ENCODE measurements around the gene SMIM1.
"Not testable (repeated sequence)": the region's sequence is repeated elsewhere in the genome, so short reads cannot be mapped to it uniquely, and the experiment has no call there.

Gene SMIM1

DNA sequence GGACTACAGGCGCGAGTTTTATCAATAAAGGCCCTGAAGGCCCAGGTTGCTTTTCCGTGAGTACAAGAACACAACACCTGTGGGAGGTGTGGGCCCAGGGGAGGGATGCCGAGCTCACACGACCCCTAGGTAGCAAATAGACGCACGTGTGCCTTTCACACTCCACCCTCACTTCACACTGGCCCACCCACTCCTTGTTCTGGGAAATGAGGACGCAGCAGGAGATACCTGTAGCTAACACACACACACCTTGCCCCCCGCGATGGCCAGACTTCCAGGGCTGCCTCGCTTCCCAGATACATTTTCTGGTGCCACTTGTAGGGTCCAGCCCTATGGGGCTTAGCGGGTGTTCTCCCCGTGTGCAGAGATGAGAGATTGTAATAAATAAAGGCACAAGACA is 24.6 kb upstream of the SMIM1 start:
- H3K36me3 ChIP-seq (ENCODE audit: control insufficient read depth, insufficient read depth, low read length), result no peaks in the 10 kb centered on the region; the same call in none of the 2 replicates
- peak overlapping the region; percentile 68 for H3K4me3 ChIP-seq (replicated peaks; ENCODE audit: low read depth, low read length)
- no peaks in the 10 kb centered on the region; the same call in 1 of the 2 replicates for H3K27me3 ChIP-seq (replicated peaks; ENCODE audit: control insufficient read depth, insufficient read depth, low read length)
- DNase-seq (ENCODE audit: extremely low read depth, insufficient read length), result no peak
- no peak for TF ChIP-seq CTCF (IDR thresholded peaks at IDR 0.05; ENCODE audit: insufficient read depth, low read length, poor library complexity, severe bottlenecking)

- H3K4me3 ChIP-seq (replicated peaks; ENCODE audit: low read depth, low read length); H3K36me3 ChIP-seq (ENCODE audit: control insufficient read depth, insufficient read depth, low read length); DNase-seq (ENCODE audit: extremely low read depth, insufficient read length); H3K27me3 ChIP-seq (replicated peaks; ENCODE audit: control insufficient read depth, insufficient read depth, low read length): not testable (repeated sequence)
Measured at GRCh38 chr1:3748316-3748900, 24.1 kb upstream of the SMIM1 start.

DNA sequence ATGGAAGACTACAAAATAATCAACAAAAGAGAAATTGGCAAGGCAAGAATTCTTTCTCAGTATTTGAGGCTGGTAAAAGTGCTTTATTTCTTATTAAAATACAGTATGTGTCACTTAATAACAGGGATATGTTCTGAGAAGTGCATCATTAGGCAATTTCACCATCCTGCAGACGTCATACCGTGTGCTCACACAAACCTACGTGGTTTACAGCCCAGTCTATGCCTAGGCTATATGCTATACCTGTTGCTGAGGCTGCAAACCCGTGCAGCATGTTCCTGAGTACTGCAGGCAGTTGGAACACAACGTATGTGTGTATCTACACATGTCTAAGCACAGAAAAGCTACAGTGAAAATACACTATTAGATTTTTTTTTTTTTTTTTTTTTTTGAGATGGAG is 23.0 kb upstream of the SMIM1 start:
- Histone ChIP-seq H3K4me3 (replicated peaks; ENCODE audit: low read depth, low read length) (no peak overlapping the region), H3K36me3 (ENCODE audit: control insufficient read depth, insufficient read depth, low read length) (no peaks in the 10 kb centered on the region; the same call in 1 of the 2 replicates), H3K27me3 (replicated peaks; ENCODE audit: control insufficient read depth, insufficient read depth, low read length) (no peaks in the 10 kb centered on the region; the same call in 1 of the 2 replicates)
- TF ChIP-seq CTCF (IDR thresholded peaks at IDR 0.05; ENCODE audit: insufficient read depth, low read length, poor library complexity, severe bottlenecking), result no peak
- no peak for DNase-seq (ENCODE audit: extremely low read depth, insufficient read length)

DNA sequence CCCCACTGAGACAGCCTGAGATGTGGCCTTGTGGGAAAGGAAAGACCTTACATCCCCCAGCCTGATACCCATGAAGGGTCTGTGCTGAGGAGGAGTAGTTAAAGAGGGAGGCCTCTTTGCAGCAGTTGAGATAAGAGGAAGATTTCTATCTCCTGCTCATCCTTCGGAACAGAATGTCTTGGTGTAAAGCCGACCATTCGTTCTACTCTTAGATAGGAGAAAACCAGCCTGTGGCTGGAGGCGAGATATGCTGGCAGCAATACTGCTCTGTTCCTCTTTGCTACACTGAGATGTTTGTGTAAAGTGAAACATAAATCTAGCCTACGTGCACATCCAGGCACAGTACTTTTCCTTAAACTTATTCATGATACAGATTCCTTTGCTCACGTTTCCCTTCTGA is 21.8 kb upstream of the SMIM1 start:
- Histone ChIP-seq H3K4me3 (replicated peaks; ENCODE audit: low read depth, low read length) (no peak overlapping the region), H3K36me3 (ENCODE audit: control insufficient read depth, insufficient read depth, low read length) (no peaks in the 10 kb centered on the region; the same call in 1 of the 2 replicates), H3K27me3 (replicated peaks; ENCODE audit: control insufficient read depth, insufficient read depth, low read length) (no peaks in the 10 kb centered on the region; the same call in 1 of the 2 replicates)
- TF ChIP-seq CTCF (IDR thresholded peaks at IDR 0.05; ENCODE audit: insufficient read depth, low read length, poor library complexity, severe bottlenecking), result no peak
- DNase-seq (ENCODE audit: extremely low read depth, insufficient read length), result no peak

DNA sequence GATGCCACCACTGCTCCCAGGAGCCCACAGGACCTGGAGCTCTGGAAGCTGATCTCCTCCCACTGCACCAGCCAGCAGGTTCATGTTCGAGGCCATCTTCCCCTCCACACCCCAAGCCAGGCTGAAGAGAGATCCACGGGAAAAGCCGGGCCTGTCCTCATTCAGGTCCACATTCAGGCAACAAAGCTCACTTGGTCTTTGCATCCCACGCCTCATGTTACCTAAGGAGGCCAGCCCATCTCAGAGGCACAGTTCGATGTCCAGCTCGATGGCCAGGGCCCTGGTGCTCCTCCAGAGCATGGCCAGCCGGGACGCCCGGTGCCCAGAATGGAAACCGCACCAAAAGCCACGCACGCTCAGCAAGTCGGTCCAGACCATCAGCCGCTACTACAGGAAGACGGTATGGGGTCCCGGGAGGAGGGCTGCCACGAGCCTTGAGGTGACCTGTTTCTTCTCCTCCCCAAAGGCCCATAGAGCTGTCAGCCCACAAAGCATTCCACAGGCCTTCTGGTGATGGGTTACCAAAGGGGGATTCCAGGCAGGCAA is 20.1 kb upstream of the SMIM1 start, which contains the start of gene CCDC27:
TSS of gene CCDC27 (plus strand) at position 51 of the 546 bp plus-strand sequence. CDS start at position 83, 32 bp downstream.
- no peak for DNase-seq (ENCODE audit: extremely low read depth, insufficient read length)
- TF ChIP-seq CTCF (IDR thresholded peaks at IDR 0.05; ENCODE audit: insufficient read depth, low read length, poor library complexity, severe bottlenecking), result no peak
- no peaks in the 10 kb centered on the region for H3K36me3 ChIP-seq (ENCODE audit: control insufficient read depth, insufficient read depth, low read length)
- no peaks in the 10 kb centered on the region; the same call in 1 of the 2 replicates for H3K27me3 ChIP-seq (replicated peaks; ENCODE audit: control insufficient read depth, insufficient read depth, low read length)
- no peak within 1 kb of the TSS for H3K4me3 ChIP-seq (replicated peaks; ENCODE audit: low read depth, low read length)

GRCh38 chr1:3753656-3754454 is 18.7 kb upstream of the SMIM1 start:
- no peaks in the 10 kb centered on the region for H3K36me3 ChIP-seq (ENCODE audit: control insufficient read depth, insufficient read depth, low read length)
- H3K27me3 ChIP-seq (replicated peaks; ENCODE audit: control insufficient read depth, insufficient read depth, low read length), result no peaks in the 10 kb centered on the region; the same call in 1 of the 2 replicates
- no peak for TF ChIP-seq CTCF (IDR thresholded peaks at IDR 0.05; ENCODE audit: insufficient read depth, low read length, poor library complexity, severe bottlenecking)
- DNase-seq (ENCODE audit: extremely low read depth, insufficient read length), result no peak
- no peak overlapping the region for H3K4me3 ChIP-seq (replicated peaks; ENCODE audit: low read depth, low read length)

Data from GM06990 (cell line).